ENCODE data around the gene GLIPR1L1.

GRCh38 chr12:75389061-75389460 is 54.6 kb downstream of the GLIPR1L1 start:
- TF ChIP-seq, protein P1, sequence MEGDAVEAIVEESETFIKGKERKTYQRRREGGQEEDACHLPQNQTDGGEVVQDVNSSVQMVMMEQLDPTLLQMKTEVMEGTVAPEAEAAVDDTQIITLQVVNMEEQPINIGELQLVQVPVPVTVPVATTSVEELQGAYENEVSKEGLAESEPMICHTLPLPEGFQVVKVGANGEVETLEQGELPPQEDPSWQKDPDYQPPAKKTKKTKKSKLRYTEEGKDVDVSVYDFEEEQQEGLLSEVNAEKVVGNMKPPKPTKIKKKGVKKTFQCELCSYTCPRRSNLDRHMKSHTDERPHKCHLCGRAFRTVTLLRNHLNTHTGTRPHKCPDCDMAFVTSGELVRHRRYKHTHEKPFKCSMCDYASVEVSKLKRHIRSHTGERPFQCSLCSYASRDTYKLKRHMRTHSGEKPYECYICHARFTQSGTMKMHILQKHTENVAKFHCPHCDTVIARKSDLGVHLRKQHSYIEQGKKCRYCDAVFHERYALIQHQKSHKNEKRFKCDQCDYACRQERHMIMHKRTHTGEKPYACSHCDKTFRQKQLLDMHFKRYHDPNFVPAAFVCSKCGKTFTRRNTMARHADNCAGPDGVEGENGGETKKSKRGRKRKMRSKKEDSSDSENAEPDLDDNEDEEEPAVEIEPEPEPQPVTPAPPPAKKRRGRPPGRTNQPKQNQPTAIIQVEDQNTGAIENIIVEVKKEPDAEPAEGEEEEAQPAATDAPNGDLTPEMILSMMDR (IDR thresholded peaks at IDR 0.05; ENCODE audit: insufficient read depth, low read length, poor library complexity, severe bottlenecking) = no peak
- TF ChIP-seq EZH2phosphoT487 (conservative IDR thresholded peaks at IDR 0.05; ENCODE audit: low read length) = no peak
